IPS-18c (cell line): ENCODE measurements around the gene GTF3C2.
"Not testable (repeated sequence)": the region's sequence is repeated elsewhere in the genome, so short reads cannot be mapped to it uniquely, and the experiment has no call there.

Experiments used
- H3K4me3 ChIP-seq: 2 replicates; pipeline ENCODE4 v1.7.0; 2013; ENCODE audit warnings: low read depth, mild to moderate bottlenecking, low read length, moderate library complexity; ENCODE audit not compliant: insufficient read depth
- H3K9me3 ChIP-seq: one replicate; pipeline ENCODE4 v1.6.1; 2013; ENCODE audit warnings: mild to moderate bottlenecking, low read length, moderate library complexity; ENCODE audit not compliant: control insufficient read depth, insufficient read depth

The GTF3C2 gene

GRCh38 chr2:27312152-27312551 is 44.4 kb downstream of the GTF3C2 start:
- H3K4me3 ChIP-seq, result no peak overlapping the region
- no peaks in the 10 kb centered on the region for H3K9me3 ChIP-seq

DNA sequence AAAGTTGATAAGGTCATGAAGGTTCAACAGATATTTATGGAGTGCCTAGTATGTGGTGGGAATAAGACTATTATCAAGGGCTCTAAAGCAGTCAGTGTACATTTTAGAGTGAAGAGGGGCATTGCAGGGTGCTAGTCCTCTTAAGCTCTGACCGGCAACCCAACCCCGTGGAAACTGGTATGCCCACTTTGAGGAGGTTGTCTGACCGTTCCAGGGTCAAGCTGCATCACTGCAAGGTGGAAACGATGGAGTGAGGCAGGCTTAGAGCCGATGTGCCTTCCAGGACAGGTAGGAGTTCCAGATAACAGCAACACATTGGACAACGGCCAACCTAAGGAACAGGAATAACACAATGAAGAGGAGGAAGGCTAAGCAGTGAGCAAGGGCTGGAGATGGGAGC is 46.9 kb downstream of the GTF3C2 start:
- Histone ChIP-seq H3K4me3 (no peak overlapping the region), H3K9me3 (no peaks in the 10 kb centered on the region)

GRCh38 chr2:27308359-27308881 is 48.1 kb downstream of the GTF3C2 start, which contains the start of gene UCN:
UCN (minus strand) TSS chr2:27308445; CDS start chr2:27307895, 550 bp downstream.
- Histone ChIP-seq H3K4me3 (peak within 1 kb of the TSS; percentile 50), H3K9me3 (no peaks in the 10 kb centered on the region)

DNA sequence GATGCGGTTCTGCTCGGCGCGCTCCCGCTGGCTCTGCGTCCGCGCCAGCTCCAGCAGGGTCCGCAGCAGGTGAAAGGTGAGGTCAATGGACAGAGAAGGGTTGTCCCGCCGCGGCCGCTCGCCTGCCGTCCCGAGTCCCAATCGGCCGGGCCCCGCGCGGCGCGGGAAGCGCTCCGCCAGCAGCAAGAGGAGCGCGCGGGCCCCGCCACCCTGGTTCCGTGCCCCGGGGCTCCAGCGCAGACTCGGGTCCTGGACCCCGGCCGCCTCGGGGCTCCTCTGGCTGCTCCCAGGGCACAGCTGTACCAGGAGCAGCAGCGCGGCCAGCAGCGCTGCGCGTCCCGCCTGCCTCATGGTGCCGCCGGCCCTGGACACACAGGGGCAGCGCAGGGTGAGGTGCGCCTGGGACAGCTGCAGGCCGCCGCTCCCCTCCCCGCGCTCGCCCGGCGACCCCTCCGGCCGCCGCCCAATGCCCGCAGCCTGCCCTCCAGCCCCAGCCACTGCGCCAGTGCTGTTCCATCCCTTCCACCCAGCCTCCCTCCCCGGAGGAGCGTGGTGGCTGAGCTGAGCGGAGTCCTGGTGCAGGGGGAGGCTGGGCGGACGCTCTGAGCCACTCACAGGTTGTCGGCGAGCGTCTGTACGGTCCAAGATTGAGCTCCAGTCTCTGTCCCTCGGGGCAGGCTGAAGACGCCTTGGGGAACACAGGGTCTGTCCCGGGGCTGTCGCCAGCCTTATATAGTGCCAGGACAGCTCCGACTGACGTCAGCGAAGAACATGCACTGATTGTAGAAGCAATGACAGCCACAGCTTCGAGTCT is 48.8 kb downstream of the GTF3C2 start:
- peak overlapping the region; percentile 50 for H3K4me3 ChIP-seq
- no peaks in the 10 kb centered on the region for H3K9me3 ChIP-seq

GRCh38 chr2:27307287-27307544 is 49.3 kb downstream of the GTF3C2 start:
- Histone ChIP-seq H3K4me3 (peak overlapping the region; percentile 50), H3K9me3 (no peaks in the 10 kb centered on the region)

DNA sequence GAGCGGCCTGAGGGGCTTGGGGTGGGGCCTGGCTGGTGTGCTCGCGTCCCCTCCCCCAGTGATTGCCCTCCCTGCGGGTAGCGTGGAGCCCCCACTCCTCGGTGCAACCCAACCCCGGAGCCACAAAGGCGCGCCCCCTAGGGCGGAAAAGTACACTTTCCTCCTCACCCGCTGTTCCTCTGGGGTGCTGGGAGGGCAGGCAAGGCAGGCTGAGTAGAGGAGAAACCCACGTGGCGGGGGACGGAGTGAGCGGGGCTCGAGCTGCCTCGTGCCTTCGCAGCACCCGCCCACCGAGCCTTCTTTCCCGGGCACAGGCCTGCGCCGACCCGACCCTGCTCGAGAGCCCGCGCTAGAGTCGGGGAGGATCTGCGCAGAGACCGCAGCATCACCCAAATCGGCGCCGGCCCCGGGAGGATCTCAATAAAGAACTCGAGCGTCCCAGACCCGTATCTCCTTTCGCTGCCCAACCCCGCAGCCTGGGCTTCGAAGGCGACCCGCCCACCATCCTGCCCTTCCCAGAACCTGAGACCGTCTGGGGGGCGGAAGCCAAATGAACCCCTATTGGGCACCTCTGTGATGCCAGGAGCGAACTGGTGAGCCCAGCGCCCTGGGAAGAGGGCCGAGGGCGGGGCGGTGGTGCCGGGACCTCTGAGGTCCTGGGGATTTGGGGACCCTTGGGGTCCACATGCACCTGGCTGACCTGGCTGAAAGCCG is 49.8 kb downstream of the GTF3C2 start:
- H3K4me3 ChIP-seq, result peak overlapping the region; percentile 50
- H3K9me3 ChIP-seq, result no peaks in the 10 kb centered on the region

- Histone ChIP-seq H3K4me3 (peak overlapping the region; percentile 50), H3K9me3 (no peaks in the 10 kb centered on the region)
These were observed 50.4 kb downstream of the GTF3C2 start for GRCh38 chr2:27306136-27306535.

- H3K4me3 ChIP-seq, result no peak overlapping the region
- peaks cover 2% of the 10 kb centered on the region for H3K9me3 ChIP-seq
These were observed 51.0 kb downstream of the GTF3C2 start for GRCh38 chr2:27305516-27305915.

DNA sequence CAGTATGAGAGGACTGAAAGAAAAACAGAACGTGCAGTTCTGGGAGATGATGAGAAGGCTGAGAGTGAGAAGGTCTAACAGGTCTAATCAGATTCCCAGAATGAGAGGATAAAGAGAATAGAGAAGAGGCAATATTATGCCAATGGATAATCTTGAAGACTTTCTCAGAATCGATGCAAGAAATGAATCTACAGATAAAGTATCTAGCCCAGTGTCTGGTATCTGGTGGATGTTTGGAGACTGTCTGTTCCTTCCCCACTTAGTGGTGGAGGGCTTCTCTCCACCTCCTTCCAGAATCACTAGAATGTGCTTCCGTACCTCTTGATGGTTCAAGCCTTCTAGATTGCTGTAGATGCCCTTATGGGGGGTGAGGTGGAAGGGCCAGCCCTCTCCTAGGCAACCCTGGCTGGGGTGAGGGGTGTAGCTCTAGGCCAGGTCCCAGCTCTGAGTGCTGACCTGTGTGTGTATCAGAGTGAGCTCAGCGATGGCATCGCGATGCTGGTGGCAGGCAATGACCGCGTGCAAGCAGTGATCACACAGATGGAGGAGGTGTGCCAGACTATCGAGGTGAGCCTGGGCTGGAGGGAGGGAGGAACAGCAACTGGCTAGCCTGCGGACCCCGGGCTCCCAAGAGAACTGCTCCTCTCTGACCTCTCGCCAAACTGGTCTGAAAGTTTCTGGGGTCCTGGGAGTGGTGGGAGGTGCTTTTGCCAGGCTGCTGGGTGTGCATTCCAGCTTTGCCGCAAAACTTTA is 51.9 kb downstream of the GTF3C2 start:
- H3K4me3 ChIP-seq, result no peak overlapping the region
- peaks cover 2% of the 10 kb centered on the region for H3K9me3 ChIP-seq

DNA sequence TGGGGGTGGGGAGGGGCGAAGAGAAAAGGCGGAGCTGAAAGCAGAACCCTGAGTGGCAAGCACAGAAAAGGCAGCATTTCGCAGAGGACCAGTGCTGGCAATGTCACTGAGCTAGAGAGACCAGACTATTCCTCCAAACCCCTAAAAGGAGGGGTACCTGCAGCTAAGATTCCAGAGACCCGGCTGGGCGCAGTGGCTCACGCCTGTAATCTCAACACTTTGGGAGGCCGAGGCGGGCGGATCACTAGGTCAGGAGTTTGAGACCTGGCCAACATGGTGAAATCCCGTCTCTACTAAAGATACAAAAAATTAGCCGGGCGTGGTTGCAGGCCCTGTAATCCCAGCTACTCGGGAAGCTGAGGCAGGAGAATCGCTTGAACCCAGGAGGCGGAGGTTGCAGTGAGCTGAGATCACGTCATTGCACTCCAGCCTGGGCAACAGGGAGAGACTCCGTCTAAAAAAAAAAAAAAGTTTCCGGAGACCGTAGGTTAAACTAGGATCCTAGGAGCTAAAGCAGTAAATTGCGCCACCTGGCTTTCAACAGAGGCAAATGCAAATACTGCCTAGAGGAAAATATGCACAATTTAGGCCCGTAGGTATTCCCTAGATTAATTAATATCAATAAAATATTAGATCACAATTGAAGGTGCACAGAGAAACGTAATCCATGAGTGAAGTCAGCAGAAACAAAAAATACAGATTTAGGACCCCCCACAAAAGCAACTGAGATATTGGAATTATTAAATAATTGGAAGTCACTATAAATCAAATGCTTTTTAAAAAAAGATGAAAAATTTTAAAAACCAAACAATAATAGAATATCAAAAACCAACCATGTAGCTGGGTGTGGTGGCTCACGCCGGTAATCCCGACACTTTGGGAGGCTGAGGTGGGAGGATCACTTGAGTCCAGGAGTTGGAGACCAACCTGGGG is 53.2 kb downstream of the GTF3C2 start:
- Histone ChIP-seq H3K9me3 (peaks cover 2% of the 10 kb centered on the region), H3K4me3 (no peak overlapping the region)

DNA sequence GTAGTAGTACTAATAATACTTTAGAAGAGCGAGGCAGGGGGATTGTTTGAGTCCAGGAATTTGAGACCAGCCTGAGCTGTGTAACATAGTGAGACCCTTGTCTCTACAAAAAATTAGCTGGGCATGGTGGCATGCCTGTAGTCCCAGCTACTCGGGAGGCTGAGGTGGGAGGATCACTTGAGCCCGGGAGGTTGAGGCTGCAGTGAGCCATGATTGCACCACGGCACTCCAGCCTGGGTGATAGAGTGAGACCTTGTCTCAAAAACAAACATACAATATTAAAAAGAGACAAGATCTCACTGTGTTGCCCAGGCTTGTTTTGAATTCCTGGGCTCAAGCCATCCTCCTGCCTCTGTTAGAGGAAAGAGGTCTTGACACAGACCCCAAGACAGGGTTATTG is 56.0 kb downstream of the GTF3C2 start:
- H3K9me3 ChIP-seq, H3K4me3 ChIP-seq: not testable (repeated sequence)

DNA sequence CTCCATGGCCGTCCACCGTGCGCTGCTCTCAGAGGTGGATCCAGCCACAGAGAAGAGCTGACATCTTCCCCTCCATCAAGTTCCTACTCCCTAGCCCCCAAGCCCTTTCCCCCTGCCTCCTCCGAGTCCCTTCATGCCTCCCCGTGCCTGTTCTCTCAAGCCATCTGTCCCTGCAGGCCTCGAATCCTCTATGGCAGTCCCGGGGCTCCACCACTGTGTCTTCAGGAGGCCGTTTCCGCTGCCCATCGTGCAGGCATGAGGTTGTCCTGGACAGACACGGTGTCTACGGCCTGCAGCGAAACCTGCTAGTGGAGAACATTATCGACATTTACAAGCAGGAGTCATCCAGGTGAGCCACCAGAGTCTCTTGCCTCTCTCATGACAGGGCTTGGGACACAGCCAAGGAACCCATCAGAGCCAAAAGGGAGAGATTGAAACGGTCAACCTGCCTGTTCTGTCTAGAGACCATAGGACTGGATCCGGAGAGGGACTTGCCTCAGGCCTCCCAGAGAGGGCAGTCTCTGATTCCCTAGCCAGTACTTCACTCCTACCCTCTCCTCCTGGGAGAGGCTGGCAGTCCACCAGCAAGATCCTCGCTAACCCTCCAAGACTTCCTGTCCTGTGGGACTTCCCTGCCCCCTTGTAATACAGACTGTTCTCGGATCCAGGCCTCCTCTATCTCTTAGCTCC is 58.0 kb downstream of the GTF3C2 start:
- Histone ChIP-seq H3K4me3 (no peak overlapping the region), H3K9me3 (peaks cover 2% of the 10 kb centered on the region)

GRCh38 chr2:27297195-27297594 is 59.4 kb downstream of the GTF3C2 start:
- H3K9me3 ChIP-seq, result peaks cover 2% of the 10 kb centered on the region
- H3K4me3 ChIP-seq, result no peak overlapping the region

- Histone ChIP-seq H3K9me3 (peaks cover 2% of the 10 kb centered on the region), H3K4me3 (no peak overlapping the region)
These were observed 60.1 kb downstream of the GTF3C2 start for GRCh38 chr2:27296481-27296880.

DNA sequence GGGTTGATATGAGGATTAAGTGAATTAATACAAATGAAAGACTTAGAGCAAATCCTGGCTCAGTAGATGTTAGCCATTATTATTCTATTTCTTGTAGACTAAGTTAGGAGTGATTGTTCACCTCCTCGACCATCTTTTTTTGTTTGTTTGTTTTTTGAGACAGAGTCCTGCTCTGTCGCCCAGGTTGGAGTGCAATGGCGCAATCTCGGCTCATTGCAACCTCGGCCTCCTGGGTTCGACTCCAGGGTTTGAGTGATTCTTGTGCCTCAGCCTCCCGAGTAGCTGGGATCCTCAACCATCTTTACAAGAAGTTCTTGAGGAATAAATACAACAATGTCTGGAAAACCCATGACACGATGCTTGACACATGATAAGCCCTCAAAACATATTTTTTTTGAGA is 61.6 kb downstream of the GTF3C2 start:
- Histone ChIP-seq H3K9me3 (no peaks in the 10 kb centered on the region), H3K4me3 (no peak overlapping the region)

DNA sequence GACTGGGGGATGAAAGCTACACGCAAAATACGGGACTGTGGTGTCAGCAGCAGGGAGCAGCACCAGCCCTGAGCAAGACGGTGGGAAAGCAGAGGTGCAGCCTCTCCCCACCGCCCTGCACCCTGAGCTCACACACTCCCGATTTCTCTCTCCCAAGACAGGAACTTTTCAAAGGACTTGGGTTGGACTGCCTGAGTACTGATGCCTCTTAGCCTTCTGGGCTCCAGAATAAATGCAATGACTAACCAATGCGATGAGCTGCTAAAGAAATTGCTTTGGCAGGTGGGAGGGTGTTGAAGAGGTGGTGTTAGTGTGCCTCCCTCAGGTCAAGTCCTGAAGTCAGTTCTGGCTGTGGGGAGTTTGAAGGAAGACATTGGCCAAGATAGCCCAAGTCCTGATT is 64.7 kb downstream of the GTF3C2 start:
- Histone ChIP-seq H3K9me3 (no peaks in the 10 kb centered on the region), H3K4me3 (no peak overlapping the region)
